Activated CD4-positive, alpha-beta T cell treated with anti-CD3 and anti-CD28 coated beads, Interleukin-2, amount 10 ng/mL, durations not matched to agents 7 days and 5 days (primary cell): Measurements from ENCODE around the gene ACY1. TPM values are rescaled to one million over a fixed set of nuclear protein-coding genes. Genes with fewer than 3 reads are reported as not detected.
A peak's percentile ranks its signal among the peaks of the same experiment; 100 is the strongest.

Experiments used
- CTCF ChIA-PET: fragments of 350-600 bp; sonication (Branson Sonifier 250); formaldehyde crosslinking; loops from one replicate; lab custom pipeline; 2021; ENCODE audit warnings: antibody characterized with exemption; lab: Charles Lee
- POLR2A ChIA-PET: fragments of 350-600 bp; sonication (Branson Sonifier 250); formaldehyde crosslinking; loops from one replicate; lab custom pipeline; 2021; ENCODE audit warnings: antibody characterized with exemption; lab: Charles Lee
- DNase-seq: peaks from one replicate; pipeline ENCODE4 v3.0.0-alpha.2; 2020
- H3K27ac Mint-ChIP-seq: one replicate; pipeline ENCODE4 v1.8.0; 2021; ENCODE audit warnings: mild to moderate bottlenecking, moderate library complexity, mixed read lengths
- H3K27me3 Mint-ChIP-seq: one replicate; pipeline ENCODE4 v1.8.0; 2021; ENCODE audit warnings: mixed read lengths
- H3K36me3 Mint-ChIP-seq: one replicate; pipeline ENCODE4 v1.8.0; 2021; ENCODE audit warnings: low read depth, mixed read lengths
- H3K4me1 Mint-ChIP-seq: one replicate; pipeline ENCODE4 v1.8.0; 2021; ENCODE audit warnings: mixed read lengths
- H3K4me3 Mint-ChIP-seq: one replicate; pipeline ENCODE4 v1.8.0; 2021; ENCODE audit warnings: mild to moderate bottlenecking, moderate library complexity, mixed read lengths
- H3K9me3 Mint-ChIP-seq: one replicate; pipeline ENCODE4 v1.8.0; 2021; ENCODE audit warnings: mixed read lengths
- total RNA-seq, 2 experiments: library from RNA; stranded (reverse); gene quantifications; one replicate each; pipeline ENCODE4 v1.2.3, GENCODE V29; 2021

ACY1 gene
- total RNA-seq, 2 experiments from 2014 or later, result 16.5 to 19.4 TPM

DNA sequence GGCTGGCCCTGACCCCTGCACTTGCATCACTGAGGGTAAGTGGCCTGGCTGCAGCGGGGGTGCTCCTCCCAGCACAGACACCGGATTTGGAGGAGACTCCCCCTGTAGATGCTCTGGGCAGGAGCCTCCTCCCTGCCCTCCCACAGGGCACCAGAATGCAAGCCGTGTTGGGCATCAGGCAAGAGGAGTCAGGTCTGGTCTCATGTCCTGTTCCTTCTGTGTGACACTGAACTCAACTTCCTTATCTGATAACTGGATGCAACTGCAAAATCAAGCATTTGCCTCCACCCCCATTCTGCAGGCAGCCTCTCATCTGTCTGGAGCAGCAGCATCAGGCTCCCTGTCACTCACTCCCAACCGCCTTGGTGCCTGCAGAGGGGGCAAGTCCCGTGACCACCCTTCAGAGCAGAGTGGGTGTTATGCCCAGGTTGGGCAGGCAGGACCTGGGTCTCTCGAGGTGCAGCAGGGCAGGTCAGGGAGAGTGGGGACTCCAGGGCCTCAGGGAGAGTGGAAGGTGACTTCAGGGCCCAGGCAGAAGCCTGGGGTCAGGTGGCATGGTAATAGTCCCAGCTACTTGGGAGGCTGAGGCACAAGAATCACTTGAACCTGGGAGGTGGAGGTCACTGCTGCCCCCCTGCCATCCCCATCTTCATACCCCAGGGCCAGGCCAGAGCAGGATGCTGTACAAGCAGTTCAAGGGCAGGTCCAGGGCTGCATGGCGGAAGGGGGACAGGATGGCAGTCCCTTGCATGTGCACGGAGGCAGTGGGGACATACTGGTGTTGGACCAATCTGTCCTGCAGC is 22.9 kb downstream of the ACY1 start:
- H3K4me3 Mint-ChIP-seq, result no peak overlapping the region
- DNase-seq, result no peak
- H3K36me3 Mint-ChIP-seq, result no peaks in the 10 kb centered on the region
- H3K27ac Mint-ChIP-seq, result peak overlapping the region; percentile 19
- no peaks in the 10 kb centered on the region for H3K9me3 Mint-ChIP-seq
- peaks cover 18% of the 10 kb centered on the region for H3K4me1 Mint-ChIP-seq
- ChIA-PET POLR2A (no interaction called here), CTCF (no interaction called here)
- peaks cover 3% of the 10 kb centered on the region for H3K27me3 Mint-ChIP-seq

DNA sequence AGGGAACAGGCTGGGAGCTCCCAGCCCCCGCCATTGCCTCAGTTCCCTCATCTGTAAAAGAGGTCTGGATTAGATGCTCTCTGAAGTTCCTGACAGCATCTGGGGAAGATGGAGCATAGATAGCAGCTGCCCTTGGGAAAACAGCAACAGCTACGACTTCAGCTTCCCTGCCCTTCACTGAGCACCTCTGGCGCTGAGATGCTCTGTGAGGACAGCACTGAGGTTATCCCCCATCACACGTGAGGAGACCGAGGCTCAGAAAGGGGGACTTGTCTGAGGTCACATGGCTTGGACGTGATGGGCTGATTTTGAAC is 23.4 kb downstream of the ACY1 start:
- DNase-seq, result no peak
- Mint-ChIP-seq H3K4me1 (peaks cover 14% of the 10 kb centered on the region), H3K4me3 (no peak overlapping the region), H3K27ac (no peak overlapping the region), H3K27me3 (peaks cover 3% of the 10 kb centered on the region), H3K36me3 (no peaks in the 10 kb centered on the region), H3K9me3 (no peaks in the 10 kb centered on the region)
- POLR2A ChIA-PET, result no interaction called here
- CTCF ChIA-PET, result no interaction called here

- H3K9me3 Mint-ChIP-seq, result no peaks in the 10 kb centered on the region
- H3K27ac Mint-ChIP-seq, result no peak overlapping the region
- ChIA-PET CTCF (interaction anchor here (0.6 kb wide), 2 partner anchors 272 to 424 kb away, joined by 3 to 4 read pairs; no protein-coding TSS in a partner anchor), POLR2A (no interaction called here)
- H3K36me3 Mint-ChIP-seq, result no peaks in the 10 kb centered on the region
- H3K4me1 Mint-ChIP-seq, result peaks cover 11% of the 10 kb centered on the region
- peaks cover 3% of the 10 kb centered on the region for H3K27me3 Mint-ChIP-seq
- DNase-seq, result no peak
- H3K4me3 Mint-ChIP-seq, result no peak overlapping the region
Measured at GRCh38 chr3:52007291-52007690, 24.0 kb downstream of the ACY1 start.

GRCh38 chr3:52010431-52010830 is 27.1 kb downstream of the ACY1 start:
- H3K36me3 Mint-ChIP-seq, result no peaks in the 10 kb centered on the region
- H3K27ac Mint-ChIP-seq, result no peak overlapping the region
- CTCF ChIA-PET, result no interaction called here
- POLR2A ChIA-PET, result no interaction called here
- DNase-seq, result no peak
- peaks cover 3% of the 10 kb centered on the region for H3K27me3 Mint-ChIP-seq
- H3K4me3 Mint-ChIP-seq, result no peak overlapping the region
- H3K4me1 Mint-ChIP-seq, result peaks cover 9% of the 10 kb centered on the region
- no peaks in the 10 kb centered on the region for H3K9me3 Mint-ChIP-seq

DNA sequence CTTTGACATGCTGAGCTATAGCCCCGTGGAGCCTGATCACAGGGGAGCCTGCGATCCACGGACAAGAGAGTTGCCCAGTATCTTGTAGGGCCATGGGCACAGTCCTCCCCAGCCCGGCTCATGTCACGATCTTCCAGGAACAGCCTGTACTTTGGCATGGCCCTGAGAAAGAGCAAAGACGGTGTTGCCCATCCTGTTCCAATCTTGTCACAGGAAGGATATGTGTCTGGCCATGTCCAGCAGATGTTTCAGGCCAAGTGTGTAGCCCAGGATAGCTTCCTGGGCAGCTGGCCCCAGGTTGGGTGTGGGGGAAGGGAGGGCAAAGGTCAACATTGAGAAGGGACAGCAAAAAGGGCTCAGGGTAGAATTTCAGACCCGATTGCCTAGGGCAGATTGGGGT is 29.4 kb downstream of the ACY1 start:
- H3K4me1 Mint-ChIP-seq, result no peaks in the 10 kb centered on the region
- ChIA-PET CTCF (interaction anchor here (0.6 to 2.4 kb wide), 5 partner anchors 11 to 93 kb away, joined by 3 to 6 read pairs (median 3); partner anchors contain the start of gene DUSP7), POLR2A (no interaction called here)
- H3K27ac Mint-ChIP-seq, result no peak overlapping the region
- H3K36me3 Mint-ChIP-seq, result no peaks in the 10 kb centered on the region
- H3K4me3 Mint-ChIP-seq, result no peak overlapping the region
- DNase-seq, result no peak
- peaks cover 3% of the 10 kb centered on the region for H3K27me3 Mint-ChIP-seq
- H3K9me3 Mint-ChIP-seq, result no peaks in the 10 kb centered on the region

GRCh38 chr3:52013802-52014598 is 30.7 kb downstream of the ACY1 start:
- ChIA-PET CTCF (interaction anchor here (0.8 to 2.4 kb wide), 6 partner anchors 12 to 108 kb away, joined by 3 to 6 read pairs (median 3); no protein-coding TSS in a partner anchor), POLR2A (no interaction called here)
- Mint-ChIP-seq H3K27me3 (peaks cover 3% of the 10 kb centered on the region), H3K4me1 (no peaks in the 10 kb centered on the region), H3K9me3 (no peaks in the 10 kb centered on the region), H3K27ac (no peak overlapping the region), H3K4me3 (no peak overlapping the region), H3K36me3 (no peaks in the 10 kb centered on the region)
- no peak for DNase-seq

- H3K27me3 Mint-ChIP-seq, result peaks cover 3% of the 10 kb centered on the region
- ChIA-PET POLR2A (no interaction called here), CTCF (interaction anchor here (0.8 to 2.1 kb wide), 3 partner anchors 32 to 107 kb away, joined by 3 to 6 read pairs (median 3); no protein-coding TSS in a partner anchor)
- H3K36me3 Mint-ChIP-seq, result no peaks in the 10 kb centered on the region
- DNase-seq, result no peak
- no peak overlapping the region for H3K27ac Mint-ChIP-seq
- no peaks in the 10 kb centered on the region for H3K9me3 Mint-ChIP-seq
- no peaks in the 10 kb centered on the region for H3K4me1 Mint-ChIP-seq
- H3K4me3 Mint-ChIP-seq, result no peak overlapping the region
Measured at GRCh38 chr3:52014613-52015012, 31.3 kb downstream of the ACY1 start.

- ChIA-PET POLR2A (no interaction called here), CTCF (interaction anchor here (0.5 to 2.5 kb wide), 6 partner anchors 21 to 167 kb away, joined by 3 to 10 read pairs (median 4); partner anchors contain the start of gene DUSP7)
- H3K9me3 Mint-ChIP-seq, result no peaks in the 10 kb centered on the region
- H3K4me3 Mint-ChIP-seq, result no peak overlapping the region
- no peak for DNase-seq
- no peaks in the 10 kb centered on the region for H3K36me3 Mint-ChIP-seq
- no peaks in the 10 kb centered on the region for H3K4me1 Mint-ChIP-seq
- no peak overlapping the region for H3K27ac Mint-ChIP-seq
- no peaks in the 10 kb centered on the region for H3K27me3 Mint-ChIP-seq
Measured at GRCh38 chr3:52015438-52016228, 32.3 kb downstream of the ACY1 start.

GRCh38 chr3:52017586-52017985 is 34.3 kb downstream of the ACY1 start:
- POLR2A ChIA-PET, result no interaction called here
- Mint-ChIP-seq H3K4me1 (no peaks in the 10 kb centered on the region), H3K27me3 (no peaks in the 10 kb centered on the region), H3K36me3 (no peaks in the 10 kb centered on the region), H3K27ac (no peak overlapping the region), H3K9me3 (no peaks in the 10 kb centered on the region), H3K4me3 (no peak overlapping the region)
- DNase-seq, result no peak
- CTCF ChIA-PET, result interaction anchor here (0.8 to 2.5 kb wide), 3 partner anchors 16 to 76 kb away, joined by 3 to 10 read pairs (median 5); partner anchors contain the start of genes DUSP7 and RRP9

GRCh38 chr3:52018319-52019000 is 35.1 kb downstream of the ACY1 start:
- POLR2A ChIA-PET, result no interaction called here
- H3K36me3 Mint-ChIP-seq, result no peaks in the 10 kb centered on the region
- H3K4me3 Mint-ChIP-seq, result no peak overlapping the region
- H3K27ac Mint-ChIP-seq, result no peak overlapping the region
- no peaks in the 10 kb centered on the region for H3K4me1 Mint-ChIP-seq
- no peak for DNase-seq
- H3K9me3 Mint-ChIP-seq, result no peaks in the 10 kb centered on the region
- CTCF ChIA-PET, result interaction anchor here (0.6 to 1.0 kb wide), 2 partner anchors 40 to 101 kb away, joined by 3 read pairs; no protein-coding TSS in a partner anchor
- no peaks in the 10 kb centered on the region for H3K27me3 Mint-ChIP-seq

- no peaks in the 10 kb centered on the region for H3K4me1 Mint-ChIP-seq
- DNase-seq, result no peak
- no peaks in the 10 kb centered on the region for H3K27me3 Mint-ChIP-seq
- no peak overlapping the region for H3K27ac Mint-ChIP-seq
- ChIA-PET POLR2A (no interaction called here), CTCF (interaction anchor here (0.5 to 1.0 kb wide), 2 partner anchors 320 to 393 kb away, joined by 4 read pairs; no protein-coding TSS in a partner anchor)
- H3K36me3 Mint-ChIP-seq, result no peaks in the 10 kb centered on the region
- no peak overlapping the region for H3K4me3 Mint-ChIP-seq
- H3K9me3 Mint-ChIP-seq, result no peaks in the 10 kb centered on the region
Measured at GRCh38 chr3:52019352-52020080, 36.2 kb downstream of the ACY1 start.
